GM12864 (cell line): ENCODE results near the gene PLVAP.

Experiments
- DNase-seq: peaks from one replicate; pipeline ENCODE4 v3.0.0-alpha.2; 2011; ENCODE audit warnings: low read depth
- H3K4me3 ChIP-seq: 2 replicates; pipeline ENCODE4 v1.5.1; 2011; ENCODE audit warnings: mild to moderate bottlenecking, low read depth, low read length, control low read depth
- CTCF ChIP-seq: IDR thresholded peaks from 2 replicates; pipeline ENCODE4 v1.5.1; 2011; ENCODE audit warnings: low read depth, mild to moderate bottlenecking, moderate library complexity, low read length, control low read depth, inconsistent platforms; ENCODE audit errors: missing control alignments

PLVAP gene

DNA sequence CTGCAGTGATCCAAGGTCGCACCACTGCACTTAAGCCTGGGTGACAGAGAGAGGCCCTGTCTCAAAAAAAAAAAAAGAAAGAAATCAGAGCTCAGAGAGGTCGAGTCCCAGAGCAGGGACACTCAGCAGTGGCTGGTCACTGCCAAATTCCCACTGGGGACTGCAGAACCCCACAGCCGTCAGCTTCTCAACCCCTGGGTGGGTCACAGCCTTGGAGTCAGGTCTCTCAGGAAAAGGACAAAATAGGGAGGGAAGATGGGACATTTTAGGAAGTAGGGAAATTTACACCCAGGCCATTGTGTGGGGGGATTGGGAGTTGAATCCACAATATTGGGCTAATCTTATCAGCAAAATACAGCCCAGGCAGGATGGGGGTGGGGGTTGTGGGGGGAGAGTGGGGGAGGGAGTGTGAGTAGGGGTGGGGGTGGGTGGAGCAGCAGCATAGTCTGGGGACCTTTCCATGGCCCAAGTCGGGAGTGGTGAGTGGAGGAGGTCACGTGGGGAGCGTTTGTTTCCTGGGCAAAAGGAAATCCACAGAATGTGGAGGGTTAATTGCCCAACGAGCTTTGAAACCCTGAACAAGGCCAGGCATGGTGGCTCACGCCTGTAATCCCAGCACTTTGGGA lies 21.9 kb upstream of the PLVAP start:
- TF ChIP-seq CTCF = no peak
- H3K4me3 ChIP-seq = no peak overlapping the region
- DNase-seq = no peak

- peak; percentile 89 for TF ChIP-seq CTCF
- DNase-seq = no peak
- no peak overlapping the region for H3K4me3 ChIP-seq
Observed at GRCh38 chr19:17394891-17395415, 17.8 kb upstream of the PLVAP start.

- no peak for TF ChIP-seq CTCF
- H3K4me3 ChIP-seq = no peak within 1 kb of the TSS
- no peak for DNase-seq
Observed at GRCh38 chr19:17393914-17394313, 16.8 kb upstream of the PLVAP start, which contains the start of gene CCDC194. Gene CCDC194 (minus strand): TSS chr19:17394196. CDS start chr19:17394158, 38 bp downstream.

- H3K4me3 ChIP-seq = no peak overlapping the region
- DNase-seq = no peak
- TF ChIP-seq CTCF = no peak
Observed at GRCh38 chr19:17393002-17393401, 15.9 kb upstream of the PLVAP start.

DNA sequence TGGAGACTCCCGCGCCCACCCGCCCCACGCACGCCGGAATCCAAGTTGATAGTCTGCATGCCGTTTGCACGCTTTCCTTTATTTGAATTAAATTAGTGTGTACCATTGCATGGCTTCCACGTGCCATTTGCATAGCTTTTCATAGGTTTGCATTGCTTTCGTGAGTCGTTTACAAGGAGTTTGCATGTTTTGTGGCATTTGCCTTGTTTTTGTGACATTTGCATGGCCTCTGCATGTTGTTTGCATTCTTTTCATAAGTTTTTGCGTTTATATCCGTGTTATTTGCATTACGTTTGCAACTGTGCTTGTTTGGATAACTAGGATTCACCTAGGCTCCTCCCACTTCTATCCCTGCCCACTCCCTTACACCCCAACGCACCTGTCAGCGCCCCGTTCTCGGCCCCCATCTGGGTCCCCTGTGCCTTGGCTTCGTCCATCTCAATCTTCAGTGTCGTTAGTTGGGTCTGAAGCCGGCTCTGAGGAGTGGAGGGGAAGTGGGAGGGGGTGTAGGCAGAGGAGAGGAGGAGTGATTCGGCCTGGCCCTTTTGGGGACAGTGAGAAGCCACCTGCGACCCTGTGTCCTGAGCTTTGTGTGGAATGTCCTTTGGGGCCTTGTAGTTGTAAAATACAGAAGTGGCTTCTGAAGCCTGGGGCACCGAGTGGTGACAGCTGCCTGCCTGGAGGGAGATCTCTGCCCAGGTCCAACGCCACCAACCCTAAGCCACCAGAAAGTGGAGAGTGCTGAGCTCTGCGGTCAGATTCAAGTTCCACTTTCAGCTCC lies 14.4 kb upstream of the PLVAP start:
- no peak for DNase-seq
- peak overlapping the region; percentile 20 for H3K4me3 ChIP-seq
- TF ChIP-seq CTCF = no peak

GRCh38 chr19:17390665-17391370 lies 13.7 kb upstream of the PLVAP start:
- peak overlapping the region; percentile 39 for H3K4me3 ChIP-seq
- no peak for DNase-seq
- TF ChIP-seq CTCF = peak; percentile 68
